Caco-2 (cell line): Measurements from ENCODE around the gene SH2B2. TPM values are rescaled to one million over a fixed set of nuclear protein-coding genes. Genes with fewer than 3 reads are reported as not detected.

Experiments used
- BruUV-seq: library from RNA; stranded (reverse); fragments of 400-500 nt; replicated peaks from 2 replicates; lab custom pipeline; 2021; lab: Mats Ljungman, UMichigan
- CTCF ChIA-PET: fragments of 300-600 bp; sonication (Branson Sonifier 250); formaldehyde crosslinking; loops from one replicate; lab custom pipeline; 2022; ENCODE audit warnings: antibody characterized with exemption; lab: Charles Lee
- POLR2A ChIA-PET: fragments of 300-600 bp; sonication (Branson Sonifier 250); formaldehyde crosslinking; loops from one replicate; lab custom pipeline; 2022; ENCODE audit warnings: antibody characterized with exemption; lab: Charles Lee
- DNase-seq, 2 experiments: peaks; one replicate each; pipeline versions ENCODE4 v3.0.0 to v3.0.0-alpha.2; 2020 to 2022
- H3K27me3 ChIP-seq: replicated peaks from 2 replicates; pipeline ENCODE4 v1.6.0; 2011; ENCODE audit warnings: low read length; ENCODE audit not compliant: control insufficient read depth, insufficient read depth
- H3K36me3 ChIP-seq: 2 replicates; pipeline ENCODE4 v1.5.1; 2011; ENCODE audit warnings: low read length; ENCODE audit not compliant: control insufficient read depth, insufficient read depth
- H3K4me1 ChIP-seq: fragments of 250-450 bp; sonication (Bioruptor Pico); 2 replicates; pipeline ENCODE4 v1.5.1; 2020; ENCODE audit warnings: mild to moderate bottlenecking
- H3K4me3 ChIP-seq: 2 replicates; pipeline ENCODE4 v1.5.1; 2011; ENCODE audit warnings: low read depth, mild to moderate bottlenecking, control low read depth, low read length
- H3K9me3 ChIP-seq: fragments of 250-450 bp; sonication (Bioruptor Pico); 2 replicates; pipeline ENCODE4 v1.5.1; 2020; ENCODE audit warnings: mild to moderate bottlenecking, moderate library complexity
- H3K27ac Mint-ChIP-seq: one replicate; pipeline ENCODE4 v1.8.0; 2022; ENCODE audit warnings: mixed read lengths; ENCODE audit not compliant: unreplicated experiment
- H3K27me3 Mint-ChIP-seq: one replicate; pipeline ENCODE4 v1.8.0; 2022; ENCODE audit warnings: mixed read lengths; ENCODE audit not compliant: insufficient read depth, unreplicated experiment
- H3K36me3 Mint-ChIP-seq: one replicate; pipeline ENCODE4 v1.8.0; 2022; ENCODE audit warnings: mild to moderate bottlenecking, mixed read lengths; ENCODE audit not compliant: insufficient read depth, unreplicated experiment
- H3K4me1 Mint-ChIP-seq: one replicate; pipeline ENCODE4 v1.8.0; 2022; ENCODE audit warnings: low read depth, mixed read lengths; ENCODE audit not compliant: unreplicated experiment
- H3K4me3 Mint-ChIP-seq: one replicate; pipeline ENCODE4 v1.8.0; 2022; ENCODE audit warnings: mild to moderate bottlenecking, moderate library complexity, mixed read lengths; ENCODE audit not compliant: unreplicated experiment
- H3K9me3 Mint-ChIP-seq: one replicate; pipeline ENCODE4 v1.8.0; 2022; ENCODE audit warnings: mixed read lengths; ENCODE audit not compliant: unreplicated experiment
- intact Hi-C: fragments of 100-400 bp; cut with micrococcal nuclease; formaldehyde crosslinking; loops from one replicate; pipeline ENCODE4 v1.10.0; 2022; ENCODE audit not compliant: unreplicated experiment
- total RNA-seq: library from RNA; stranded (reverse); gene quantifications from 2 replicates; pipeline ENCODE4 v1.2.3, GENCODE V29; 2022
- TF ChIP-seq, protein P1 (sequence below), 2 experiments: fragments of 200-600 bp in 1 of 2; IDR thresholded peaks; 1 replicate in 1 of 2; 2 replicates in 1 of 2; pipeline versions ENCODE4 v1.5.1 to v1.8.0; 2011 to 2022; ENCODE audit warnings: antibody characterized with exemption in 1 of 2, control low read depth in 1 of 2, inconsistent platforms in 1 of 2, low read depth in 1 of 2, low read length in 1 of 2, mild to moderate bottlenecking in 1 of 2, moderate library complexity in 1 of 2; ENCODE audit not compliant: insufficient read depth in 1 of 2, severe bottlenecking in 1 of 2, unreplicated experiment in 1 of 2

SH2B2 gene
- total RNA-seq, 1 experiment from 2014 or later: 10.6 TPM

DNA sequence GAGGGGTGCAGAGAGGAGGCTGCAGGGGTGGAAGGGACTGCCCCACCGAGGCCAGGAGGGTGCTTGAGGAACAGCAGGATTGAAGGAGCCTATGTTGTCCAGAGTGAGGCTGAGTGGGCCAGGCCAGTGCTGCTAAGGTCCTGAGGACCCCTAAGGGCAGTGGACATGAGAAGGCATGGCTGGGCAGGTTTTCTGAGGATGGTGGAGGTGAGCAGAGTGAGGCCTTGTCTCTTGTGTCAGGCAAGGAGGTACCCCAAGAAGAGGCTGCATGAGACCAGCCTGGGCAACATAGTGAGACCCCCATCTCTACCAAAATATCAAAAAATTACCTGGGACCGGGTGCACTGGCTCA lies 5.2 kb downstream of the SH2B2 start:
- Mint-ChIP-seq H3K27ac (no peak overlapping the region), H3K4me3 (no peak overlapping the region), H3K9me3 (no peaks in the 10 kb centered on the region), H3K4me1 (peaks cover 11% of the 10 kb centered on the region), H3K36me3 (peaks cover 9% of the 10 kb centered on the region), H3K27me3 (no peaks in the 10 kb centered on the region)
- CTCF ChIA-PET: no interaction called here
- DNase-seq: no peak
- POLR2A ChIA-PET: no interaction called here
- Histone ChIP-seq H3K36me3 (no peaks in the 10 kb centered on the region), H3K9me3 (no peaks in the 10 kb centered on the region), H3K27me3 (no peaks in the 10 kb centered on the region), H3K4me1 (peaks cover 11% of the 10 kb centered on the region), H3K4me3 (no peak overlapping the region)
- TF ChIP-seq, protein P1, sequence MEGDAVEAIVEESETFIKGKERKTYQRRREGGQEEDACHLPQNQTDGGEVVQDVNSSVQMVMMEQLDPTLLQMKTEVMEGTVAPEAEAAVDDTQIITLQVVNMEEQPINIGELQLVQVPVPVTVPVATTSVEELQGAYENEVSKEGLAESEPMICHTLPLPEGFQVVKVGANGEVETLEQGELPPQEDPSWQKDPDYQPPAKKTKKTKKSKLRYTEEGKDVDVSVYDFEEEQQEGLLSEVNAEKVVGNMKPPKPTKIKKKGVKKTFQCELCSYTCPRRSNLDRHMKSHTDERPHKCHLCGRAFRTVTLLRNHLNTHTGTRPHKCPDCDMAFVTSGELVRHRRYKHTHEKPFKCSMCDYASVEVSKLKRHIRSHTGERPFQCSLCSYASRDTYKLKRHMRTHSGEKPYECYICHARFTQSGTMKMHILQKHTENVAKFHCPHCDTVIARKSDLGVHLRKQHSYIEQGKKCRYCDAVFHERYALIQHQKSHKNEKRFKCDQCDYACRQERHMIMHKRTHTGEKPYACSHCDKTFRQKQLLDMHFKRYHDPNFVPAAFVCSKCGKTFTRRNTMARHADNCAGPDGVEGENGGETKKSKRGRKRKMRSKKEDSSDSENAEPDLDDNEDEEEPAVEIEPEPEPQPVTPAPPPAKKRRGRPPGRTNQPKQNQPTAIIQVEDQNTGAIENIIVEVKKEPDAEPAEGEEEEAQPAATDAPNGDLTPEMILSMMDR (IDR thresholded peaks at IDR 0.05; ENCODE audit: insufficient read depth in 1 of 2, low read depth in 1 of 2, low read length in 1 of 2, severe bottlenecking in 1 of 2, unreplicated experiment in 1 of 2): no peak
- intact Hi-C loops: no loop called here
- BruUV-seq: no TSS peak

DNA sequence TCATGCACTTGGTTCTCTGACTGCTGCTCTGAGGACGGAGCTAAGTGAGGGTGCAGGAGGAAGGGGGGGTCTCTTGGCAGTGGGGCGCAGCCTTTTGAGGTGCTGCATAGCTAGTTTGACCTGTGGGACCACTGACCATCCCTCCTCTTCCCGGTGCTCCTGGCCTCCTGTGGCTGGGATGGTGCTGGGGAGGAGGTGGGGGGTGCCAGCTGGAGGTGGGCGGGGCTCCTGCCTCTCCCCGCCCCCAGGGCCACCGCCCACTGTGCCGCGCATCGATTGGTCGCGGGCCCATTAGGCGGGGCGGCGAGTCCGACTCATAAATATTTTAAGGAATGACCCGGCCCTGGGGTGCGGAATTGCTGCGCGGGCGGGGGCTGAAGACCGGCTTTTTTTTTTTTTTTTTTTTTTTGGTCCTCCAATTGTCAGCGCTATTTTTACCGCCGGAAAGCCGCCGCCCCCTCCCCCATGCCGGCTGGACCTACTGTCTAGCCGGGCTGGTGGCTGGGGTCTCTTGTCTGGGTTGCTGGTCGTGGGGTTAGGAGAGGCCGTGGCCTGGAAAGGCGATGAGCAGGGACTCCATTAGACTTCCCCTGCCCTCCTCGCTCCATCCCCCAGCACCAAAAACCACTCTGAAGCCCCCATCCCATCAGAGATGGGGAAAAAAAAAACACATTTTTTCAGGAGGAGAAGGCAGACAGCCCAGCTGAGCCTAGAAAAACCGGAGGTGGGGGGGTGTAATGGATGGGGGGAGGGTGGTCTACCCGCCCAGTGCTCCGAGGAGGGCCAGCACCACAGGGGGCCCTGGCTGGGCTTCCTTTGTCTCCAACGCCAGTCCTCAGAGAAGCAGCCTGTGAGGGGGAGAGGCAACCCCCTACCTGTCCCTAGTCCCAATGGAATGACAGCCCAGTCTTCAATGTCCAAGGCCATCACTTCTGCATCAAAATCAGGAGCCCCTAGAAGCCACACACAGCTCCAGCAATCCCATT lies 6.4 kb downstream of the SH2B2 start:
- Mint-ChIP-seq H3K27me3 (no peaks in the 10 kb centered on the region), H3K4me1 (peaks cover 11% of the 10 kb centered on the region), H3K9me3 (no peaks in the 10 kb centered on the region), H3K4me3 (no peak overlapping the region), H3K36me3 (peaks cover 9% of the 10 kb centered on the region), H3K27ac (no peak overlapping the region)
- CTCF ChIA-PET: interaction anchor here (0.6 to 0.7 kb wide), 2 partner anchors 10 to 20 kb away, joined by 3 to 5 read pairs; no protein-coding TSS in a partner anchor
- H3K36me3 ChIP-seq: no peaks in the 10 kb centered on the region
- TF ChIP-seq, protein P1 (IDR thresholded peaks at IDR 0.05; ENCODE audit: insufficient read depth in 1 of 2, low read depth in 1 of 2, low read length in 1 of 2, severe bottlenecking in 1 of 2, unreplicated experiment in 1 of 2): no peak
- H3K9me3 ChIP-seq: no peaks in the 10 kb centered on the region
- no TSS peak for BruUV-seq
- H3K4me1 ChIP-seq: peaks cover 11% of the 10 kb centered on the region
- DNase-seq: no peak
- H3K27me3 ChIP-seq: no peaks in the 10 kb centered on the region
- POLR2A ChIA-PET: no interaction called here
- intact Hi-C loops: no loop called here
- no peak overlapping the region for H3K4me3 ChIP-seq

DNA sequence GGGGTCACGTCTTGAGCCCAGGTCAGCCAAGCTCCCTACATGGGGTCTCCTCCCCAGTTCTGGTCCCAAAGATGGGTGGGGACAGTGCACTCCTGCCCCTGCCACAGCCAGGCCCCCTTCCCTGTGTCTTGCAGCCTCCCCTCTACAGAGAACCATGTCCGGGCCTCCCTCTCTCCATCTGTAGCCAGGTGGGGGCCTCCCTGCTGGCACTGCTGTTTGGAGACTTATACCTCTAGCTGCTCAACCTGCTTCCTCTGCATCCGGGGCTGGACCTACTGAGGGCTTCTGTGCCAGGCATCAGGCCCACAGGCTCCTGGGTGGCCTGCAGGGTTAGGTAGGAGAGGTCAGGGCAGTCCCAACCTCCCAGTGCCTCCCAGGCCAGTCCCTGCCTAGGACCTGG lies 7.9 kb downstream of the SH2B2 start:
- POLR2A ChIA-PET: no interaction called here
- Mint-ChIP-seq H3K4me3 (no peak overlapping the region), H3K4me1 (peaks cover 11% of the 10 kb centered on the region), H3K36me3 (peaks cover 5% of the 10 kb centered on the region), H3K27ac (no peak overlapping the region), H3K27me3 (no peaks in the 10 kb centered on the region), H3K9me3 (no peaks in the 10 kb centered on the region)
- no peaks in the 10 kb centered on the region for H3K36me3 ChIP-seq
- H3K27me3 ChIP-seq: no peaks in the 10 kb centered on the region
- no peak overlapping the region for H3K4me3 ChIP-seq
- TF ChIP-seq, protein P1 (IDR thresholded peaks at IDR 0.05; ENCODE audit: insufficient read depth in 1 of 2, low read depth in 1 of 2, low read length in 1 of 2, severe bottlenecking in 1 of 2, unreplicated experiment in 1 of 2): no peak
- no TSS peak for BruUV-seq
- no peak for DNase-seq
- intact Hi-C loops: no loop called here
- no peaks in the 10 kb centered on the region for H3K9me3 ChIP-seq
- CTCF ChIA-PET: no interaction called here
- peaks cover 11% of the 10 kb centered on the region for H3K4me1 ChIP-seq
